Omental fat pad (tissue), 4 donors: Measurements from ENCODE around the gene CCL19. TPM values are rescaled to one million over a fixed set of nuclear protein-coding genes. Genes with fewer than 3 reads are reported as not detected.

Source experiments
- ATAC-seq: fragments of 150-250 bp; one replicate; pipeline ENCODE4 v1.9.1; 2016; ENCODE audit warnings: mild to moderate bottlenecking, moderate library complexity; ENCODE audit not compliant: low FRiP score
- DNase-seq: peaks from one replicate; pipeline ENCODE4 v3.0.0-alpha.2; 2019; ENCODE audit warnings: low spot score
- total RNA-seq, 4 donors: library from RNA; depleted of rRNA; stranded (reverse); fragments of >200 nt; gene quantifications; one replicate each; pipeline ENCODE4 v1.1.0, GENCODE V29; 2016
- TF ChIP-seq, protein P1 (sequence below), 3 donors: fragments of 450-650 bp; IDR thresholded peaks; one replicate each; pipeline ENCODE4 v1.5.1; 2016 to 2017; ENCODE audit warnings: antibody characterized with exemption in 3 of 3, mild to moderate bottlenecking in 3 of 3, moderate library complexity in 2 of 3

The CCL19 gene
- total RNA-seq, 4 donors from 2014 or later: not detected

DNA sequence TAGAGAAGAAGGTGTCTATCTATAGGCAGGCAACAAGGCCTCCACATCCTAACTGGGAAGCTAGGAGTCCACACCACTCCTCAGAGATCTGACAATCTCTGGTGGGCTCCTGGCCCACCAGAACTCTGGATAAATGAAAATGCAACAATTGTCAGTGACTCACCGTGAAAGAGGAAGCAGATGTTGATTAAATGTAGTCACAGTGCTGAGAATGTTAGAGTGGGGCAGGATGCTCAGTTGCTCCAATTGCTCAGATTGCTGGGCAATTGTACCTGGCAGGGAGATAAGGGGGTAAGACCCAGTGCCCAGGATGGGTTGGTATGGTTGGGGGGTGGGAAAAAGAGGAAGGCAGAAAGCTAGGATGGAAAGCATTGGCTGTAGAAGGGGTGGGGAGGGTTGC, 4.3 kb downstream of the CCL19 start:
- TF ChIP-seq, protein P1, sequence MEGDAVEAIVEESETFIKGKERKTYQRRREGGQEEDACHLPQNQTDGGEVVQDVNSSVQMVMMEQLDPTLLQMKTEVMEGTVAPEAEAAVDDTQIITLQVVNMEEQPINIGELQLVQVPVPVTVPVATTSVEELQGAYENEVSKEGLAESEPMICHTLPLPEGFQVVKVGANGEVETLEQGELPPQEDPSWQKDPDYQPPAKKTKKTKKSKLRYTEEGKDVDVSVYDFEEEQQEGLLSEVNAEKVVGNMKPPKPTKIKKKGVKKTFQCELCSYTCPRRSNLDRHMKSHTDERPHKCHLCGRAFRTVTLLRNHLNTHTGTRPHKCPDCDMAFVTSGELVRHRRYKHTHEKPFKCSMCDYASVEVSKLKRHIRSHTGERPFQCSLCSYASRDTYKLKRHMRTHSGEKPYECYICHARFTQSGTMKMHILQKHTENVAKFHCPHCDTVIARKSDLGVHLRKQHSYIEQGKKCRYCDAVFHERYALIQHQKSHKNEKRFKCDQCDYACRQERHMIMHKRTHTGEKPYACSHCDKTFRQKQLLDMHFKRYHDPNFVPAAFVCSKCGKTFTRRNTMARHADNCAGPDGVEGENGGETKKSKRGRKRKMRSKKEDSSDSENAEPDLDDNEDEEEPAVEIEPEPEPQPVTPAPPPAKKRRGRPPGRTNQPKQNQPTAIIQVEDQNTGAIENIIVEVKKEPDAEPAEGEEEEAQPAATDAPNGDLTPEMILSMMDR (IDR thresholded peaks at IDR 0.05): no peak
- no peak for ATAC-seq
- DNase-seq: no peak

DNA sequence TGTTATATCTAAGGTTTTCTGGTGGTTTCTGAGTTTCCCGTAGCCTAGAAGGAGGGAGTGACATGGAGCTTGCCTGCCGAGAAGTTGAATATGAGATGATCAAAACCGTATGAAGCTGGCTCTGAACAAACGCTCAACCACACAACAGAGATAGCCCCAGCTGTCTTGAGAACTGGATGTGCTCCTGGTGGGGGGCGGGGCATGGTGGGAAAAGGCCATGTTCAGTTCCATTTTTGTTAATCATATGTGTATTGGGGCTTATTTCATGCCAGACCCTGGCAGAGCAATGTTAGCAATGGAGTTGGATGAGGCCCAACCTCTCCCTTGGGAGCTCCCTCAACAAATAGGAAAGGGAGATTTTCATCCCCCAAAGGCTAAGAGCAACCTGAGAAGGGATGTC, 4.8 kb downstream of the CCL19 start:
- no peak for DNase-seq
- TF ChIP-seq, protein P1 (IDR thresholded peaks at IDR 0.05): no peak
- ATAC-seq: no peak

DNA sequence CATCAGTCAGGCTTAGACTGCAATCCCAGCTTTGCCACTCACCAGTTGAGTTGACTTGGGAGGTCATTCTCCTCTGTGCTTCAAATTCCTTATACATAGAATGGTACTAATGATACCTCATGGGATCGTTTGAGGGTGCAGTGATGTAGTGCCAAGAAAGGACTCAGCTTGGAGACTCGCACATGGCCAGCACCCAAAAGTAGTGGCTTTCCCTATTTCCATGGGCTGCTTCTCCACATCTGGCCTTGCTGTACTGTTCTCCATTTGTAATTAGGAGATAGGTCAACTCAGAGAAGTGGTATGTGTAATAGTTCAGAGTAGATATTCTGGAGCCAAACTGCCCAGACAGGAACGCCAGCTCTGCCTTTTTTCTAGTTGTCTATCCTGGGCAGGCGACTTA, 5.5 kb downstream of the CCL19 start:
- ATAC-seq (no peak), DNase-seq (no peak)
- TF ChIP-seq, protein P1 (IDR thresholded peaks at IDR 0.05): no peak

DNA sequence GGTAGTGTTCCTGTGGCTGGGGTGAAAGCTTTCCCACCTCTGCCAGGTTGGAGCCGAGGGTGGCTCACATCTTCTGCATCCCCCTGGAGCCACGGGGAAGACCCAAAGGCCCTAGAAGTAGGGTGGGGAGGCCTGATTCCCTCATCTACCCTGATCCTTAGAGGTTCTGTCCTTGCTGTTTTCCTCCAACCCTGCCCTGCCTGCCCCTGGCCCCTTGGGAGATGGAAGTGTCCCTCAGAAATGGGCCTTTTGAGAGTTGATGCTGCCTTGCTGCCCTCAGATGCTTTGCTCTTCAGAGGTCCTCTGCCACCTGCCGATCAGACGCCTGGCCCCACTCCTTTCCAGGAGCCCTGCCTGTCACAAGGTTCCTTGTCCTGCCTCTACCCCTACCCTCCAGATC, 6.3 kb downstream of the CCL19 start:
- TF ChIP-seq, protein P1 (IDR thresholded peaks at IDR 0.05): no peak
- ATAC-seq: no peak
- DNase-seq: no peak

DNA sequence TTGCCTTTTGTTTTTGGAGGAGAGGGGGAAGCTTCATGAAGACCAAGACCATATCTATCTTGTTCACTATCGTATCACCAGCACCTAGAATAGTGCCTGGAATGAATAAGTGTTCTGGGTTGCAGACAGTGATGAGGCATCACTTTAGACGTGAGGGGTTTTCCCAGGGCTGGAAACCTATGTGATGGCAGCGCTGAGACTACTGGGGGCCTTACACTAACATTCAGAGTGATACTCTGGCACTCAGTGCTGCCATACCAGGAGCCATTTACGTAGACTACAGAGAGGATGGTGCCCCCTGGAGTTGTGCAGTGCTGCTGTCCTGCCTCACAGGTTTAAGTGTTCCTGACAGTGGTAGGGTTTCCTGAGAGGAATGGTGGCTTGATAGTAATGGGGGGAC, 6.9 kb downstream of the CCL19 start:
- ATAC-seq (no peak), DNase-seq (no peak)
- TF ChIP-seq, protein P1 (IDR thresholded peaks at IDR 0.05): no peak

DNA sequence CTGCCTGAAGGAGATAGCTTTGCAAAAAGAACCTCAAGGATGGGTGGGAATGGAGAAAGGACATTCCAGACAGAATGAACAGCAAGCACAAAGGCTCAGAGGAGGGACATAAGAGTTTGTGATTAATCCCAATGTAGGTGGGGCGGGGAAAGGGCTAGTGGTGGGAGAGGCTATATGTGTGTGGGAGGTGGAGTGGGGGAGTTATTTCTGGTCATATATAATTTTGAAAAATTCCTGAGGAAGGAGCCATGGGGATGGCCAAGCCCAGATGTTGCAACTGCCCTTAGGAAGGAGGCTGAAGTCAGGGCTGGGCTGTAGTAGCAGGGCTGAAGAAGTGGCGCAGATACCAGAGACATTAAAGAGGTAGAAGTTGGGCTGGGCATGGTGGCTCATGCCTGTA, 15.2 kb downstream of the CCL19 start:
- TF ChIP-seq, protein P1 (IDR thresholded peaks at IDR 0.05): no peak
- DNase-seq (no peak), ATAC-seq (peak; percentile 63)

DNA sequence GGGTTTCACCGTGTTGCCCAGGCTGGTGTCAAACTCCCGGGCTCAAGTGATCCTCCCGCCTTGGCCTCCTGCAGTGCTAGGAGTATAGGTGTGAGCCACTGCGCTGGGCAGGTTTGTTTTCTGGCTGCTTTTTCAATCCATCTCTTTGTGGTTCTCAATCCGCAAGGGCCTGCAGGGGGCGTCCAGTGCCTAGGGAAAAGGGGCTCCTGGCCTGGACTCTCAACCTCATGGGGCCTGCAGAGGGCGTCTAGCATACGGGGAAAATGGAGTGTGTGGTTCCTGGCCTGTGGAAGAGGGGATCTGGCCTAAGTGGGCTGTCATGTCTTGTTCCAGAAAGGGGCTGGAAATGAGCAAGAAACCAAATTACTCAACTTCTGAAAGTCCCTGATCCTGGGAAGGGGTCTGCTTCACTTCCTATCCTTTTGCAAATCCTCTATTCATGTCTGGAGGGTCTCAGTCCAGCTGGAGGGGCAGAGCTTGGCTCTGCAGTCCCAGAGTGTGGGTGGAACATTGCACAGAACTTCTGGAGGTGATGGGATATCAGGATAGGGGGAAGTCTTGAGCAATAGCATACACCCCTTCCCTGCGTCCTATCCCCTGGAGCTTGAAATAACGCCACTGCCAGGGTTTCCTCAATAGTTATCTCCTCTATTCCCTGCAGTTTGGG, 15.9 kb downstream of the CCL19 start:
- ATAC-seq (peak; percentile 50), DNase-seq (no peak)
- TF ChIP-seq, protein P1 (IDR thresholded peaks at IDR 0.05): no peak
